HCT116 (cell line): ENCODE measurements around the gene STRN. TPM values are rescaled to one million over a fixed set of nuclear protein-coding genes. Genes with fewer than 3 reads are reported as not detected.

Experiments used
- ATAC-seq: fragments of 200-7000 bp; cut with Tn5 transposase; 2 replicates; pipeline ENCODE4 v1.9.1; 2020; ENCODE audit warnings: mild to moderate bottlenecking, moderate library complexity
- BruUV-seq: library from RNA; stranded (reverse); fragments of 400-500 nt; replicated peaks from 2 replicates; lab custom pipeline; 2021; lab: Mats Ljungman, UMichigan
- CTCF ChIA-PET: fragments of 300-600 bp; sonication (Branson Sonifier 250); formaldehyde crosslinking; loops from one replicate; lab custom pipeline; 2021; ENCODE audit warnings: antibody characterized with exemption; lab: Charles Lee
- POLR2A ChIA-PET: fragments of 300-600, 350-600 bp; sonication (Branson Sonifier 250); formaldehyde crosslinking; loops from one replicate; lab custom pipeline; 2021; ENCODE audit warnings: antibody characterized with exemption; lab: Charles Lee
- RAD21 ChIA-PET, 2 experiments: fragments of 300-600 bp; sonication (Branson Sonifier 250); formaldehyde crosslinking; loops; one replicate each; lab custom pipeline; 2023; ENCODE audit warnings: low total read pairs in 2 of 2; ENCODE audit not compliant: uncharacterized antibody in 2 of 2, unreplicated experiment in 2 of 2, low non-redundant PET in 1 of 2; lab: Charles Lee
- DNase-seq: peaks from one replicate; pipeline ENCODE4 v3.0.0-alpha.2; 2010; ENCODE audit warnings: low read depth, low spot score
- H2AFZ ChIP-seq: fragments of 200-600 bp; shearing (Covaris generic), sonication (generic); 2 replicates; pipeline ENCODE4 v1.6.1; 2017; ENCODE audit warnings: low read depth, mixed run types, mixed read lengths, antibody characterized with exemption, low read length; ENCODE audit not compliant: poor library complexity, severe bottlenecking
- H3K27ac ChIP-seq: 2 replicates; pipeline ENCODE4 v1.5.1; 2012; ENCODE audit warnings: low read depth, low read length
- H3K27me3 ChIP-seq: fragments of 200-600 bp; sonication (generic); 2 replicates; pipeline ENCODE4 v1.6.1; 2016; ENCODE audit warnings: mixed run types, low read length, mixed read lengths; ENCODE audit not compliant: insufficient read depth
- H3K36me3 ChIP-seq, 2 experiments: fragments of 200-500 bp in 1 of 2; fragments of 200-600 bp in 1 of 2; sonication (Bioruptor generic) in 1 of 2; sonication (generic) in 1 of 2; 2 replicates each; pipeline versions ENCODE4 v1.5.1 to v1.6.1; 2014 to 2016; ENCODE audit warnings: low read length in 2 of 2, inconsistent platforms in 1 of 2, mixed read lengths in 1 of 2, mixed run types in 1 of 2; ENCODE audit not compliant: insufficient read depth in 2 of 2, control insufficient read depth in 1 of 2
- H3K4me1 ChIP-seq, 2 experiments: fragments of 200-600 bp in 1 of 2; sonication (generic) in 1 of 2; 2 replicates each; pipeline versions ENCODE4 v1.5.1 to v1.6.1; 2012 to 2017; ENCODE audit warnings: low read length in 2 of 2, inconsistent platforms in 1 of 2, mild to moderate bottlenecking in 1 of 2, mixed read lengths in 1 of 2, mixed run types in 1 of 2, moderate library complexity in 1 of 2; ENCODE audit not compliant: insufficient read depth in 2 of 2, control insufficient read depth in 1 of 2
- H3K4me2 ChIP-seq: fragments of 200-600 bp; sonication (generic); 2 replicates; pipeline ENCODE4 v1.6.1; 2017; ENCODE audit warnings: mixed run types, low read length, mixed read lengths
- H3K4me3 ChIP-seq, 2 experiments: fragments of 200-600 bp in 1 of 2; sonication (generic) in 1 of 2; replicated peaks in 1 of 2; 2 replicates each; pipeline ENCODE4 v1.5.1; 2011 to 2016; ENCODE audit warnings: low read length in 2 of 2, control low read depth in 1 of 2, low read depth in 1 of 2, mild to moderate bottlenecking in 1 of 2, mixed read lengths in 1 of 2, mixed run types in 1 of 2
- H3K79me2 ChIP-seq: fragments of 200-600 bp; sonication (generic); 2 replicates; pipeline ENCODE4 v1.6.1; 2017; ENCODE audit warnings: mild to moderate bottlenecking, mixed run types, low read length, moderate library complexity, mixed read lengths; ENCODE audit not compliant: insufficient read depth
- H3K9ac ChIP-seq: fragments of 200-600 bp; sonication (generic); 2 replicates; pipeline ENCODE4 v1.6.1; 2016; ENCODE audit warnings: low read length, mixed read lengths
- H3K9me2 ChIP-seq: fragments of 200-600 bp; sonication (generic), shearing (Covaris generic); 2 replicates; pipeline ENCODE4 v1.6.1; 2017; ENCODE audit warnings: mixed run types, mild to moderate bottlenecking, moderate library complexity; ENCODE audit not compliant: insufficient read depth
- H3K9me3 ChIP-seq, 2 experiments: fragments of 200-500 bp in 1 of 2; fragments of 200-600 bp in 1 of 2; sonication (Bioruptor generic) in 1 of 2; sonication (generic) in 1 of 2; 2 replicates each; pipeline ENCODE4 v1.6.1; 2014 to 2017; ENCODE audit warnings: low read length in 2 of 2, mixed read lengths in 2 of 2, inconsistent platforms in 1 of 2, low read depth in 1 of 2, mild to moderate bottlenecking in 1 of 2, mixed run types in 1 of 2, moderate library complexity in 1 of 2; ENCODE audit not compliant: control insufficient read depth in 1 of 2, insufficient read depth in 1 of 2
- H4K20me1 ChIP-seq: fragments of 200-600 bp; sonication (generic), shearing (Covaris generic); 2 replicates; pipeline ENCODE4 v1.6.1; 2017; ENCODE audit warnings: mixed run types, mild to moderate bottlenecking, moderate library complexity; ENCODE audit not compliant: insufficient read depth
- CBX3 ChIP-seq: IDR thresholded peaks from 2 replicates; pipeline ENCODE4 v1.6.1; 2012; ENCODE audit warnings: low read depth
- CTCF ChIP-seq, 3 experiments: fragments of 200-600 bp in 1 of 3; sonication (generic) in 1 of 3; IDR thresholded peaks in 2 of 3; conservative IDR thresholded peaks in 1 of 3; 2 replicates each; pipeline ENCODE4 v1.5.1; 2012 to 2017; ENCODE audit warnings: low read depth in 2 of 3, low read length in 2 of 3, antibody characterized with exemption in 1 of 3, borderline replicate concordance in 1 of 3, control low read depth in 1 of 3, mild to moderate bottlenecking in 1 of 3, mixed read lengths in 1 of 3, mixed run types in 1 of 3, moderate library complexity in 1 of 3; ENCODE audit not compliant: insufficient read depth in 1 of 3
- FOSL1 ChIP-seq: IDR thresholded peaks from 2 replicates; pipeline ENCODE4 v1.6.1; 2012; ENCODE audit warnings: low read depth
- JUND ChIP-seq: IDR thresholded peaks from 2 replicates; pipeline ENCODE4 v1.6.1; 2012
- MAX ChIP-seq: IDR thresholded peaks from 2 replicates; pipeline ENCODE4 v1.6.1; 2012
- POLR2A ChIP-seq: IDR thresholded peaks from 2 replicates; pipeline ENCODE4 v1.7.0; 2011; ENCODE audit warnings: borderline replicate concordance; ENCODE audit not compliant: insufficient read depth, insufficient read length; ENCODE audit errors: extremely low read depth
- POLR2AphosphoS5 ChIP-seq: IDR thresholded peaks from 2 replicates; pipeline ENCODE4 v1.6.1; 2011; ENCODE audit warnings: mild to moderate bottlenecking, low read depth, low read length, moderate library complexity
- REST ChIP-seq: IDR thresholded peaks from 2 replicates; pipeline ENCODE4 v1.6.1; 2012; ENCODE audit warnings: low read depth
- SP1 ChIP-seq: IDR thresholded peaks from 2 replicates; pipeline ENCODE4 v1.6.1; 2012; ENCODE audit warnings: low read depth
- TCF7L2 ChIP-seq: IDR thresholded peaks from 2 replicates; pipeline ENCODE4 v1.7.0; 2011; ENCODE audit warnings: borderline replicate concordance, inconsistent platforms; ENCODE audit not compliant: insufficient read depth, insufficient read length; ENCODE audit errors: extremely low read depth
- intact Hi-C: fragments of 100-400 bp; cut with micrococcal nuclease; formaldehyde crosslinking; loops from 2 replicates; pipeline ENCODE4 v1.10.0; 2022
- total RNA-seq: library from RNA; stranded (reverse); gene quantifications from one replicate; pipeline ENCODE4 v1.2.1, GENCODE V29; 2021; ENCODE audit not compliant: unreplicated experiment

Gene STRN
- total RNA-seq, 1 experiment from 2014 or later, result 26.4 TPM

GRCh38 chr2:36952748-36953197, 13.6 kb downstream of the STRN start:
- Histone ChIP-seq H3K9me3 (no peaks in the 10 kb centered on the region), H3K79me2 (peaks cover 40% of the 10 kb centered on the region), H2AFZ (no peak overlapping the region), H3K36me3 (no peaks in the 10 kb centered on the region), H3K9me2 (no peaks in the 10 kb centered on the region), H4K20me1 (no peaks in the 10 kb centered on the region), H3K27ac (no peak overlapping the region), H3K4me3 (no peak overlapping the region), H3K27me3 (no peaks in the 10 kb centered on the region), H3K4me2 (peak overlapping the region; percentile 37), H3K4me1 (peaks cover 6 to 26% of the 10 kb centered on the region in 2 experiments), H3K9ac (no peak overlapping the region)
- RAD21 ChIA-PET, result no interaction called here
- CTCF ChIA-PET, result no interaction called here
- BruUV-seq, result no TSS peak
- DNase-seq, result no peak
- no peak for TF ChIP-seq REST
- no peak for TF ChIP-seq POLR2A
- intact Hi-C loops, result no loop called here
- POLR2A ChIA-PET, result no interaction called here
- ATAC-seq, result no peak

GRCh38 chr2:36951574-36951973, 14.8 kb downstream of the STRN start:
- RAD21 ChIA-PET, result no interaction called here
- CTCF ChIA-PET, result no interaction called here
- no TSS peak for BruUV-seq
- H3K9ac ChIP-seq, result no peak overlapping the region
- peaks cover 6 to 26% of the 10 kb centered on the region in 2 experiments for H3K4me1 ChIP-seq
- peak; percentile 67 for ATAC-seq
- TF ChIP-seq FOSL1 (peak; percentile 10; the same call in 1 of the 2 replicates), JUND (peak; percentile 39; the same call in 1 of the 2 replicates), SP1 (peak; percentile 16; the same call in 1 of the 2 replicates), CTCF (IDR thresholded peaks at IDR 0.05 in 2 of 3, conservative IDR thresholded peaks at IDR 0.05 in 1 of 3; ENCODE audit: borderline replicate concordance in 1 of 3, insufficient read depth in 1 of 3, low read depth in 2 of 3, low read length in 2 of 3) (no peak), CBX3 (no peak), TCF7L2 (no peak), MAX (no peak), POLR2AphosphoS5 (no peak)
- H3K27me3 ChIP-seq, result no peaks in the 10 kb centered on the region
- no peaks in the 10 kb centered on the region for H3K9me2 ChIP-seq
- H3K4me3 ChIP-seq, result no peak overlapping the region
- no peaks in the 10 kb centered on the region for H4K20me1 ChIP-seq
- H3K79me2 ChIP-seq, result peaks cover 36% of the 10 kb centered on the region
- no peaks in the 10 kb centered on the region for H3K9me3 ChIP-seq
- POLR2A ChIA-PET, result interaction anchor here (1.0 kb wide), 1 partner anchor 22 kb away, joined by 3 read pairs; no protein-coding TSS in a partner anchor
- no peak overlapping the region for H3K27ac ChIP-seq
- no peak for DNase-seq
- H3K4me2 ChIP-seq, result peak overlapping the region; percentile 20; the same call in 1 of the 2 replicates
- intact Hi-C loops, result no loop called here
- no peak overlapping the region for H2AFZ ChIP-seq
- H3K36me3 ChIP-seq, result no peaks in the 10 kb centered on the region
